SU-DHL-6 (cell line): ENCODE measurements around the gene PDE8B.

Experiments
- H2AFZ ChIP-seq: fragments of 200-600 bp; sonication (generic); 2 replicates; pipeline ENCODE4 v1.6.1; 2014; ENCODE audit warnings: low read depth, mild to moderate bottlenecking, moderate library complexity, mixed read lengths, antibody characterized with exemption, low read length; ENCODE audit not compliant: severe bottlenecking
- H3F3A ChIP-seq: fragments of 200-600 bp; shearing (Covaris generic); 2 replicates; pipeline ENCODE4 v1.6.0; 2016; ENCODE audit warnings: antibody characterized with exemption, mild to moderate bottlenecking; ENCODE audit not compliant: insufficient read depth
- H3K27ac ChIP-seq: fragments of 200-600 bp; sonication (generic); 2 replicates; pipeline ENCODE4 v1.5.1; 2016; ENCODE audit warnings: low read depth, mild to moderate bottlenecking, low read length, moderate library complexity, mixed read lengths
- H3K27me3 ChIP-seq: fragments of 200-600 bp; sonication (generic), shearing (Covaris generic); 2 replicates; pipeline ENCODE4 v1.6.0; 2014; ENCODE audit warnings: mild to moderate bottlenecking, low read length
- H3K36me3 ChIP-seq: fragments of 200-600 bp; sonication (generic); 2 replicates; pipeline ENCODE4 v1.6.1; 2014; ENCODE audit warnings: mild to moderate bottlenecking, low read length, mixed read lengths
- H3K4me2 ChIP-seq: fragments of 300-600, 200-600 bp; shearing (Covaris generic), sonication (generic); 2 replicates; pipeline ENCODE4 v1.6.0; 2014; ENCODE audit warnings: low read length, low read depth, mild to moderate bottlenecking; ENCODE audit not compliant: poor library complexity, severe bottlenecking
- H3K4me3 ChIP-seq: fragments of 200-600 bp; sonication (generic); 2 replicates; pipeline ENCODE4 v1.5.1; 2014; ENCODE audit warnings: antibody characterized with exemption, low read length, mild to moderate bottlenecking, mixed read lengths; ENCODE audit not compliant: insufficient read depth, poor library complexity, severe bottlenecking
- H3K79me2 ChIP-seq: fragments of 200-600 bp; sonication (generic); 2 replicates; pipeline ENCODE4 v1.6.1; 2014; ENCODE audit warnings: mild to moderate bottlenecking, low read length, moderate library complexity; ENCODE audit not compliant: insufficient read depth
- H3K9ac ChIP-seq: fragments of 200-600 bp; sonication (generic); 2 replicates; pipeline ENCODE4 v1.7.0; 2014; ENCODE audit warnings: mild to moderate bottlenecking, low read length
- H3K9me2 ChIP-seq: fragments of 200-600 bp; sonication (generic); replicated peaks from 2 replicates; pipeline ENCODE4 v1.6.1; 2014; ENCODE audit warnings: low read length; ENCODE audit not compliant: insufficient read depth
- H3K9me3 ChIP-seq: fragments of 200-600 bp; sonication (generic); 2 replicates; pipeline ENCODE4 v1.6.1; 2014; ENCODE audit warnings: low read length, mixed read lengths; ENCODE audit not compliant: insufficient read depth
- H4K20me1 ChIP-seq: fragments of 200-600 bp; sonication (generic); 2 replicates; pipeline ENCODE4 v1.6.1; 2014; ENCODE audit warnings: low read depth, mild to moderate bottlenecking, antibody characterized with exemption, low read length, moderate library complexity, mixed read lengths
- EZH2phosphoT487 ChIP-seq: fragments of 200-600 bp; sonication (generic), shearing (Covaris generic); conservative IDR thresholded peaks from 2 replicates; pipeline ENCODE4 v1.6.1; 2018; ENCODE audit warnings: mild to moderate bottlenecking, antibody characterized with exemption, low read length, moderate library complexity, mixed read lengths
- TF ChIP-seq, protein P1 (sequence below): fragments of 200-600 bp; sonication (generic); IDR thresholded peaks from one replicate; pipeline ENCODE4 v1.5.1; 2017; ENCODE audit warnings: antibody characterized with exemption, mild to moderate bottlenecking, low read length, moderate library complexity; ENCODE audit not compliant: insufficient read depth, poor library complexity, severe bottlenecking

PDE8B gene

GRCh38 chr5:77354454-77354853 is 144.0 kb downstream of the PDE8B start:
- Histone ChIP-seq H3K4me3 (no peak overlapping the region), H2AFZ (no peak overlapping the region), H3K9me3 (no peaks in the 10 kb centered on the region), H3K27me3 (no peaks in the 10 kb centered on the region), H3K79me2 (no peaks in the 10 kb centered on the region), H3F3A (no peaks in the 10 kb centered on the region), H3K9ac (no peak overlapping the region), H3K36me3 (no peaks in the 10 kb centered on the region), H3K27ac (no peak overlapping the region), H3K4me2 (no peak overlapping the region), H4K20me1 (no peaks in the 10 kb centered on the region), H3K9me2 (no peaks in the 10 kb centered on the region)
- no peak for TF ChIP-seq EZH2phosphoT487
- TF ChIP-seq, protein P1, sequence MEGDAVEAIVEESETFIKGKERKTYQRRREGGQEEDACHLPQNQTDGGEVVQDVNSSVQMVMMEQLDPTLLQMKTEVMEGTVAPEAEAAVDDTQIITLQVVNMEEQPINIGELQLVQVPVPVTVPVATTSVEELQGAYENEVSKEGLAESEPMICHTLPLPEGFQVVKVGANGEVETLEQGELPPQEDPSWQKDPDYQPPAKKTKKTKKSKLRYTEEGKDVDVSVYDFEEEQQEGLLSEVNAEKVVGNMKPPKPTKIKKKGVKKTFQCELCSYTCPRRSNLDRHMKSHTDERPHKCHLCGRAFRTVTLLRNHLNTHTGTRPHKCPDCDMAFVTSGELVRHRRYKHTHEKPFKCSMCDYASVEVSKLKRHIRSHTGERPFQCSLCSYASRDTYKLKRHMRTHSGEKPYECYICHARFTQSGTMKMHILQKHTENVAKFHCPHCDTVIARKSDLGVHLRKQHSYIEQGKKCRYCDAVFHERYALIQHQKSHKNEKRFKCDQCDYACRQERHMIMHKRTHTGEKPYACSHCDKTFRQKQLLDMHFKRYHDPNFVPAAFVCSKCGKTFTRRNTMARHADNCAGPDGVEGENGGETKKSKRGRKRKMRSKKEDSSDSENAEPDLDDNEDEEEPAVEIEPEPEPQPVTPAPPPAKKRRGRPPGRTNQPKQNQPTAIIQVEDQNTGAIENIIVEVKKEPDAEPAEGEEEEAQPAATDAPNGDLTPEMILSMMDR, result no peak

DNA sequence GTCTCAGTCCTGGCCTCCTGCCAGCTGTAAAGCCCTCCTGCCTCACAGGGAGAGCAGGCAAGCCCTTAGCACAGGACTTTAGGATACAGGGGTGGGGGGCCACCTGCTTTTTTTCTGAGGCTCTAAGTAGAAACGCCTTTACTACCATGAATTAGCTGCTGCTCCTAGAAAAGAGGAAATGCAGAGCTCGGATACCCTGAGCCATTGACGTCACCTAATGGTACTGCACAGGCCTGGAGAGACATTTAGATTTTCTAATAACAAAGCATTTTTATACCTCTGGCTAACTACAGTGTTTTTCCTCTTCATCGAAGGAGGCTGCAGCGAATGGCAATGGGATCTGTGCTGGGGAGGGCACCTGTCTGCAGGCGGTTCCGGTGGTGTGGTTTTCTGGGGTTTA is 144.6 kb downstream of the PDE8B start:
- H3K36me3 ChIP-seq, result no peaks in the 10 kb centered on the region
- H2AFZ ChIP-seq, result no peak overlapping the region
- no peaks in the 10 kb centered on the region for H3F3A ChIP-seq
- H3K9me2 ChIP-seq, result no peaks in the 10 kb centered on the region
- no peak overlapping the region for H3K4me2 ChIP-seq
- H3K9ac ChIP-seq, result no peak overlapping the region
- H3K79me2 ChIP-seq, result no peaks in the 10 kb centered on the region
- H3K4me3 ChIP-seq, result no peak overlapping the region
- H3K27ac ChIP-seq, result no peak overlapping the region
- H3K27me3 ChIP-seq, result no peaks in the 10 kb centered on the region
- TF ChIP-seq, protein P1, result no peak
- no peak for TF ChIP-seq EZH2phosphoT487
- no peaks in the 10 kb centered on the region for H3K9me3 ChIP-seq
- H4K20me1 ChIP-seq, result no peaks in the 10 kb centered on the region

DNA sequence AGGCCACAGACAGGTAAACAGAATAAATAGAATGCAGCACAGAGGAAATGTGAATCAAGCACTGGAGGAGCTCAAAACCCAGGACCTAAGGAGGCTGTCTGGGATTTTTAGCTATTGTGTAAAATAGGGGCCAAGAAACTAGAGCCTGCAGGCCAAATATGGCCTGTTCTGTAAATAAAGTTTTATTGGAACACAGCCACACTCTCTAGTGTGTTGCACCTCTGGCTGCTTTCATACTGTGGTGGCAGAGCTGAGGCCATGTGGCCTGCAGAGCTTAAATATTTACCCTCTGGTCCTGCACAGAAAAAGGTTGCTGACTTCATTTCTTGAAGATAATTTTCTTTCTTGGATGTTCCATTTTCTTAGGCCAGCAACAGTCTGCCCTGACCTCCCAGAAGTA is 145.3 kb downstream of the PDE8B start:
- Histone ChIP-seq H3K9me3 (no peaks in the 10 kb centered on the region), H3K27ac (no peak overlapping the region), H2AFZ (no peak overlapping the region), H3K79me2 (no peaks in the 10 kb centered on the region), H3K9ac (no peak overlapping the region), H3F3A (no peaks in the 10 kb centered on the region), H4K20me1 (no peaks in the 10 kb centered on the region), H3K9me2 (no peaks in the 10 kb centered on the region), H3K27me3 (no peaks in the 10 kb centered on the region), H3K36me3 (no peaks in the 10 kb centered on the region), H3K4me3 (no peak overlapping the region), H3K4me2 (no peak overlapping the region)
- TF ChIP-seq EZH2phosphoT487, result no peak
- TF ChIP-seq, protein P1, result no peak
